Ectodermal cell (in vitro differentiated cells): ENCODE measurements around the gene NAA38.

ENCODE experiments used
- H3K27ac ChIP-seq: 2 replicates; pipeline ENCODE4 v1.7.0; 2013; ENCODE audit warnings: mild to moderate bottlenecking, low read depth, low read length; ENCODE audit not compliant: insufficient read depth, poor library complexity, severe bottlenecking
- H3K27me3 ChIP-seq: 2 replicates; pipeline ENCODE4 v1.7.0; 2013; ENCODE audit warnings: mild to moderate bottlenecking, low read length; ENCODE audit not compliant: insufficient read depth, control insufficient read depth, poor library complexity, severe bottlenecking
- H3K36me3 ChIP-seq: one replicate; pipeline ENCODE4 v1.7.0; 2013; ENCODE audit warnings: low read length; ENCODE audit not compliant: control insufficient read depth, insufficient read depth
- H3K4me1 ChIP-seq: one replicate; pipeline ENCODE4 v1.7.0; 2013; ENCODE audit warnings: low read length; ENCODE audit not compliant: control insufficient read depth, insufficient read depth
- H3K4me3 ChIP-seq: 2 replicates; pipeline ENCODE4 v1.7.0; 2013; ENCODE audit warnings: low read depth, low read length, control low read depth; ENCODE audit not compliant: insufficient read depth
- H3K9me3 ChIP-seq: 2 replicates; pipeline ENCODE4 v1.7.0; 2013; ENCODE audit warnings: mild to moderate bottlenecking, low read length, moderate library complexity; ENCODE audit not compliant: control insufficient read depth
- WGBS, 2 experiments: methylation state at CpG; one replicate each; pipeline ENCODE4 v1.1.7; 2013; ENCODE audit warnings: missing lambda C conversion rate in 2 of 2; 5-methylcytosine and 5-hydroxymethylcytosine counted together

Gene NAA38

DNA sequence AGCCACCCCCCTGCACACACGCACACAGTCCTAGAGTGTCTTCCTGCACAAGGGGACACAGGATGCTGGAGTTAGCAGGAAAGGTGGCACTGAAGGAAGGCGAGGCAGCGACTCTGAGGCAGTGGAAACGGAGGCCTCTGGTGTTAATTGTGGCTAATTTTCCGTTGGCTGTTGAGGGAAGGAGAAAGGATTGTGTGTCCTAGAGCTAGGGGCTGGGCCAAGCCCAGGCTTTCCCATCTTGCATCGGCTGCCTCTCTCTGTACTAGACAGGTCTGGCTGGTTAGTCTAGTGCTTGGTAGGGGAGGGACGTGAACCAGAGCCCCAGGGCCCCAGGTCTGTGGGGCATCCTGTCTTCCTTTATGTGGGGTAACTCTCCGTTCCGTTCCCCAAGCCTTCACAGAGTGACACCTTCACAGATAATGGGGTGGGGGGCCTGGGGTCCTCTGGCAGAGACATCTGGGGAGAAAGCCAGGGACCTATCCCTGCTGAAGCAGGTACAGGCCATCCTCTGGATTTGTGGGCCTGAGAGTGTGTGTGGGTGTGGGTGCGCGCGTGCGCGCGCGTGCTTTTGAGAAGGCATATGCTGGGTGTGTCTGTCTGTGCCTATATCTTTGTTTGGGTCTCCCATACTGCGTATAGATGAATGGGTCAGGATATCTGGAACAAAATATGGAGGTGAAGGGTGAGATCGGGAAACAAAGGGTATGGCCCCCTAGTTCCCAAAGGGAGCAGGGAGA, 31.0 kb upstream of the NAA38 start, which contains the start of gene CHD3:
CHD3 (plus strand) TSS at position 606 of the 737 bp plus-strand sequence. CDS start 212 bp downstream, outside the sequence.
- Histone ChIP-seq H3K9me3 (no peaks in the 10 kb centered on the region), H3K36me3 (no peaks in the 10 kb centered on the region), H3K4me3 (peak within 1 kb of the TSS; percentile 7), H3K4me1 (peaks cover 38% of the 10 kb centered on the region), H3K27ac (no peak within 1 kb of the TSS), H3K27me3 (peaks cover 13% of the 10 kb centered on the region)
- 79 to 80% methylated on average over 18 of the region's 18 CpGs for WGBS, 2 experiments

DNA sequence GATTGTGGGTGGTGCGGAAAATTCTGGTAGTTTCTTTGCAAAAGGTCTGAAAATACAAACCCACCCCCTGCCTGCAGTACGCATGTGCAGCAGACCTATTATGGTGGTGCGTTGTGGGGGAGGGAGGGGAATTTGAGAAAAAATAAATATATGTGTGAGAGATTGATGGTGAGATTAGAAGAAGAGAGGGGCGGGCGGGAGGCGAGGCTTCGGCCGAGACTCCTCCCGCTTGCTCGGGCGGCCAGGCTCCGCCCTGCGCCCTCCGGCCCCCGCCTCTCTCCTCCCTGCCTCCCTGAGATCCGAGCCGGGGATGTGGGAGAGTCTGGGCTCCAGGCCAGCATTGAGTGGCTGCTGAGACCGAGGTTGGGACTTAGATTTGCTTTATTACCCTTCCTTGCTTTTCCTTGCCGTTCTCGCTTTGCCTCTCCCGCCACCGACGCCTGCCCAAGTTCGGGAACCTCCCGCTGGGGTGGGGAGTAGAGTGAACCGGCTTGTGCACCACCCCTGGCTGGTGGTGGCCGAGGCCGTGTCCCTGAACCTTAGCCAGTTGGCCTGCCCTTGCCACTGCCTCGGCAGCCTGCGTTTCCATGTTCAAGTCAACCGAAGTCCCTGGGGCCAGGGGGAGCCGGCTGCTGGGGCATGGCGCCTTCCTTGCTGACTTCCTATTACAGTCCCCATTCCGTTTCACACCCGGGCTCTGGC, 30.3 kb upstream of the NAA38 start:
- peak overlapping the region; percentile 57 for H3K4me3 ChIP-seq
- H3K36me3 ChIP-seq: no peaks in the 10 kb centered on the region
- WGBS, 2 experiments: 7% methylated on average over 35 of the region's 35 CpGs
- H3K4me1 ChIP-seq: peaks cover 39% of the 10 kb centered on the region
- H3K9me3 ChIP-seq: no peaks in the 10 kb centered on the region
- H3K27me3 ChIP-seq: peaks cover 13% of the 10 kb centered on the region
- no peak overlapping the region for H3K27ac ChIP-seq

DNA sequence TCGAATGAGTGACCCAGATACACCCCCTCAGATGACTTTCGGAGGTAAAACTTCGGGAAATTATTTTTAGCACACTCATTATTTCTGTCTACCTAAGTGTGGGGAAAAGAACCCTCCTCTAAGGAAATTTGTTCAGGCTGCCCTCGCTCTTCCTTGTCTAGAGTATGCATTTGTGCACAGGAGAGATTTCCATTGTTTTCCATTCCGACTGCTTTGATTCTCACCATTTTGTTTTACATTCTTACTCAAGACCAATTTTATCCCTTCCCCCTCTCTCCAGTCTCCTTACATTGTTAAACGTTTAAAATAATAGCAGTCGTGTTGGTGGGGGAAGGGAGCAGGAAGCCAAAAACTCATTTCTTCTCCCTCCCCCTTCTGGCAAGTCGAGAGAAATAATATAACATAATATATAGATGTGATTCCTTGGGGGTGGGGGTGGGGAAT, 29.7 kb upstream of the NAA38 start:
- H3K27ac ChIP-seq: peak overlapping the region; percentile 68
- peaks cover 39% of the 10 kb centered on the region for H3K4me1 ChIP-seq
- H3K36me3 ChIP-seq: no peaks in the 10 kb centered on the region
- H3K4me3 ChIP-seq: peak overlapping the region; percentile 57
- H3K9me3 ChIP-seq: no peaks in the 10 kb centered on the region
- 11 to 13% methylated on average over 4 to 5 of the region's 8 CpGs for WGBS, 2 experiments
- H3K27me3 ChIP-seq: peaks cover 13% of the 10 kb centered on the region

DNA sequence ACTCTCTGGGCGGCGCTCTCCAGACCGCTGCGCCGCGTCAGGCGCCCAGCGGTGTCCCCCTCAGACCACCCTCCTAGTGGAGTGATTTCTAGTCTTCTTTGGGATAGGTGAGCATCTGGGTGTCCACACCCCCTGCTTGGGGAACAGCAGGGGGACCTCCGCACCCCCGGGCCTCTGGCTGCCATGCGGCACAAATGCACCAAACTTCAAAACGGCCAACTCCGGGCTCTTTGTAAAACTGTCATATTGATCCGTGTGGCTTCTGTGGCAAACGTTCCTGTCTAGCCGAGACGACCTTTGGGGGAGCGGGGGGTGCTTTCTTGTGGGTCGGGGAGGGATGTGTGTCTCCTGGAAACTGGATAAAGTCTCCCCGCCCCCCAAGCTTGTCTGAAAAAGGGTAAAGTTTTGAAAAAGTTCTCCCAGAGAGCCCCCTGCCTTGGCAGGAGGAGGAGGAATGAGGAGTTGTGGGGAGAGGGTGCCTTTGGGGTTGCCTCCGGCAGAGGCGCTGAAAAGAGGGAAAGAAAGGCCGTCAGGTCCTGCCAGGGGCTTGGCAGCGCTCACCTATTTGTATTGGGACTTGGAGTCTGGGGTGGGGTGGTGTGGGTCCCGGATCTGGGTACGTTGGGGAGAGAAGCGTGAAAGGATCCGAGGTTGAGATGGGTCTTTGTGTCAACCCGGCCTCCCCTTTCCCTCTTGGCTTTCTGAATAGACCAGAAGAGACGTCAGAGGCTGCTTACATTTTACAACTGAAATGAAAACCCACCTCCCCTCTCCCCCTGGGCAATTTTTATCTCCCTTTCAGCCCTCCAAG, 29.1 kb upstream of the NAA38 start:
- 0 to 1% methylated on average over 30 of the region's 30 CpGs for WGBS, 2 experiments
- H3K27ac ChIP-seq: peak overlapping the region; percentile 68
- peak overlapping the region; percentile 57 for H3K4me3 ChIP-seq
- no peaks in the 10 kb centered on the region for H3K36me3 ChIP-seq
- H3K4me1 ChIP-seq: peaks cover 39% of the 10 kb centered on the region
- H3K9me3 ChIP-seq: no peaks in the 10 kb centered on the region
- H3K27me3 ChIP-seq: peaks cover 13% of the 10 kb centered on the region

DNA sequence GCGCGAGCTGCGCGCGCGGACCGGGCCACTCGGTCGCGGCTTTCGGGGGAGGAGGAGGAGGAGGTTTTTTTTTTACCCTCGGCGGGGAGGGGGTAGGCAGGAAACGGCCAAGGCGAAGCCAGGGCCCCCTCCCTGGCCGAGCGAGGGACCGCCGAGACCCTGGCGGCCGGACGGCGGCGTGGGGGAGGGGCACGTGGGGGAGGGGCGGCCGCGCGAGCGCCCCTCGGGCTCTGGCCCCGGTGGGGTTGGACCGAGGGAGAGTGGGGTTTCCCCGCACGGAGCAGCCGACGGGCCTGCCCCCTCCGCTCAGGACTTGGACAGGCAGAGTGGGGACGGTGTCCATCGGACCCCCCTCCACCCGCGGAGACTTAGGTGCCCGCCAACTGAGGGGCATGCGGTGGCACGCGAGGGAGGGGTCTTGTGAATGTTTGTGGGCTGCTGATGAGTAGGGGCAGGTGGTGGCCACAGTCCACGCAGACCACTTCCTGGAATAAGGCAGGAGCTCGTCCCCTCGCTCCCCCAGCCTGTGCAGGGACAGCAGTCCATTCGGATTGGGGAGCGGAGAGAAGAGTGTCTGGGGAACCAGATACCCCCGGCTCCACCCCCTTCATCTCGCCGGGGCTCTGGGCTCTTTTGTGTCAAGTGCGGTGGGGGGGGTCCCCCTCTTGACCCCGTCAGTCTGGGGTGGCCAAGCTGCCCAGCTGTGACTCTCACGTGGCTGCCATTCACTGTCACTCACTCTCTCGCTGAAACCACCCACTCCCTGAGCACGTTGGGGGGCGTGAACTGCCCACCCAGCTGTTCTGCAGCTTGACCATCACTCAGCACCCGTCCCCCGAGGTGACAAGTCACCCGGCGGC, 28.2 kb upstream of the NAA38 start:
- no peaks in the 10 kb centered on the region for H3K9me3 ChIP-seq
- H3K4me1 ChIP-seq: peaks cover 39% of the 10 kb centered on the region
- H3K27ac ChIP-seq: no peak overlapping the region
- H3K4me3 ChIP-seq: peak overlapping the region; percentile 57
- peaks cover 13% of the 10 kb centered on the region for H3K27me3 ChIP-seq
- WGBS, 2 experiments: 0% methylated on average over 64 of the region's 64 CpGs
- H3K36me3 ChIP-seq: no peaks in the 10 kb centered on the region

DNA sequence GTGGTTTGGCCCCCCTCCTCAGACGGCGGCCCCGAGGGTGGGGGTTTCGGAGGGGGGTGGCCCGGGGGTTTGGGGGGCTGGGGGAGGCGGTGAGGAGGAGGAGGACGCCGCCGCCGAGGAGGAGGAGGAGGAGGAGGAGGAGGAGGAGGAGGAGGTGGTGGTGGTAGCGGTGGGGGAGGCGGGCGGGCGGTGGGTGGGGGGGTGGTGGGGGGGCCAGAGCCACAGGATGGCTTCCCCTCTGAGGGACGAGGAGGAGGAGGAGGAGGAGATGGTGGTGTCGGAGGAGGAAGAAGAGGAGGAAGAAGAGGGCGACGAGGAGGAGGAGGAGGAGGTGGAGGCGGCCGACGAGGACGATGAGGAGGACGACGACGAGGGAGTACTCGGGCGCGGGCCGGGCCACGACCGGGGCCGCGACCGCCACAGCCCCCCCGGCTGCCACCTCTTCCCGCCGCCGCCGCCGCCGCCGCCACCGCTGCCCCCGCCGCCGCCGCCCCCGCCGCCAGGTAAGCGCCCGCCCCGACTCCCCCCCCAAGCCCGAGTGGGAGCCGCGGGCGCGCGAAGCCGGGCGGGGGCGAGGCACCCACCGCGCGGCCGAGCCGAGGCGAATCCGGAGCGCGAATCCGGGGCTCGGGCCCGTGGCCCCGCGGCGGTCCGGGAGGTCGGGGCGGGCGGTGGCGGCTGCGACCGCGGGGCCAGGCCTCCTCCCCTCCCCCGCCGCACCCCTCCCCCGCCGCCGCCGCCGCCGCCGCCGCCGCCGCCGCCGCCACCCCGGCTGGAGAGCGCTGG, 27.4 kb upstream of the NAA38 start:
- no peak overlapping the region for H3K27ac ChIP-seq
- H3K4me1 ChIP-seq: peaks cover 37% of the 10 kb centered on the region
- WGBS, 2 experiments: 0% methylated on average over 72 to 79 of the region's 100 CpGs
- peak overlapping the region; percentile 57 for H3K4me3 ChIP-seq
- no peaks in the 10 kb centered on the region for H3K36me3 ChIP-seq
- no peaks in the 10 kb centered on the region for H3K9me3 ChIP-seq
- H3K27me3 ChIP-seq: peaks cover 13% of the 10 kb centered on the region

DNA sequence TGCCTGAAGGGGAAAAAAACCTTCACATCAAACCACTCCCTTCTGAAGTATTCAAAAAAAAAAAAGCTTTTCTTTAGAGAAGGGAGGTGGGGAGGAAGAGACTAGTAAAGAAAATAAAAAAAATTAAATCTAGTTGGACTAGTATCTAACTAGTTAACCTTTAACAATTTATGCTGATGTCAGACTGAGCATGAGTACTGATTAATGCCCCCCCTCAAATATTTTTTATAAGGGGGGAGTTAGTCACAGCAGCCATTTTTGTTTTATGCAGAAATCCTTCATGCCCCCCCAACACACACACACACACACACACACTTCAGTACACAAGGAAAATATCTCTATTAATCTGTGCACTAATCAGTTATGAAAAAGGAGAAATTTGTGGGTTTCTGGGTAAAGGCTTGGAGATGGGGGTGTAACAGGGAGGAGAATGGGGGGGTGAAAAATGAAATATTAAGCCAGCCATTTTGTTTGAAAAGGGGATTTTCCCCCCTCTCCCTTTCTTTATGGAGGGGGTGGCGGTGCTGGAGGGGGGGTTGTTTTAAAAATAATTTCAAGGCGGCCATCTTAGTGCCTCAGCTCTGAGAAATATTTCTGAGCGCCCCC, 26.5 kb upstream of the NAA38 start:
- Histone ChIP-seq H3K27ac (no peak overlapping the region), H3K9me3 (no peaks in the 10 kb centered on the region), H3K4me3 (no peak overlapping the region), H3K27me3 (peaks cover 13% of the 10 kb centered on the region), H3K36me3 (no peaks in the 10 kb centered on the region), H3K4me1 (peaks cover 28% of the 10 kb centered on the region)
- WGBS, 2 experiments: no CpG with 5 or more reads among the region's 3 CpGs

DNA sequence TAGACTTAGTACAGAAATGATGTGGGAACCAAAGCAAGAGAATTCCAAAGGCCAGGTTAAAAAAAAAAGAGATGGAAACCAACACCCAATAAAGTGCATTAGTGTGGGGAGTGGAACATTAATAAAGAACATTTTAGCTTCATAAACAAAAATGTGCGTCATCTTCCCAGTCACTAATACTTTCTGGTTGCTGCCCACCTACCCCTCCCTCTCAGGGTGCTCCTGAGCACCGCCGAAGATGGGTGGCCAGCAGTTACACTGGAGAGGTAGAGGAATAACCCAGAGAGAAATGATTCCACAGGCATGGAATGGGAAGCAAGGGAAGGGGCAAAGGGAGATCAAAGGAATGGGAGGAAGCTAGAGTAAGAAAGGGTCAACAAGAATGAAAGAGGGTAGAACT, 25.3 kb upstream of the NAA38 start:
- peaks cover 13% of the 10 kb centered on the region for H3K27me3 ChIP-seq
- no peaks in the 10 kb centered on the region for H3K36me3 ChIP-seq
- H3K4me1 ChIP-seq: peaks cover 16% of the 10 kb centered on the region
- no peaks in the 10 kb centered on the region for H3K9me3 ChIP-seq
- H3K27ac ChIP-seq: no peak overlapping the region
- H3K4me3 ChIP-seq: no peak overlapping the region
- WGBS, 2 experiments: 72 to 90% methylated on average over 2 to 3 of the region's 3 CpGs

DNA sequence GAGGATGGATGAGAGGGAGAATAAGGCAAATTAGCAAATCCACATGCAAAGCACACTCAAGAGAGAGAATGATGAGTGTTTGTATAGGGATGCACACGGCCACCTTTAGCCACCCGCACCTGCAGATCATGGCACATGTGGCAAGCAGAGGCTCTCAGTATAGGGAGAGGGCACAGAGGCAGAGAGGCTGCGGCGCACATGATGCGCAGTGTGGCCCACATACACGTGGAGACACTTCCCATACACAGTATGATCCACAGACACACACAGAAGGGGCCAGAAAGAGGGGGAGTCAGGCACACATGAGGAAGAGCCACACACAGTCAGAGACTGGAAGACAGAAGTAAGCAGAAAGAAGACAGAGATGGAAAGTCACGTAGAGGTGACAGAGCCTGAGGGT, 24.7 kb upstream of the NAA38 start:
- peaks cover 12% of the 10 kb centered on the region for H3K4me1 ChIP-seq
- WGBS, 2 experiments: 92 to 96% methylated on average over 7 of the region's 7 CpGs
- H3K27ac ChIP-seq: no peak overlapping the region
- H3K4me3 ChIP-seq: no peak overlapping the region
- no peaks in the 10 kb centered on the region for H3K36me3 ChIP-seq
- H3K27me3 ChIP-seq: peaks cover 13% of the 10 kb centered on the region
- no peaks in the 10 kb centered on the region for H3K9me3 ChIP-seq
